Stimulated activated CD8-positive, alpha-beta memory T cell treated with anti-CD3 and anti-CD28 coated beads, Interleukin-7, amount 100 ng/mL, for 1 hour (primary cell): ENCODE data around the gene NAXD.
"Not testable (repeated sequence)": the region's sequence is repeated elsewhere in the genome, so short reads cannot be mapped to it uniquely, and the experiment has no call there.

ENCODE experiments used
- DNase-seq, 2 donors: peaks; one replicate each; pipeline ENCODE4 v3.0.0-alpha.2; 2020; ENCODE audit warnings: low read depth in 2 of 2

The NAXD gene

GRCh38 chr13:110628477-110628793 is 13.1 kb downstream of the NAXD start:
- DNase-seq = no peak

GRCh38 chr13:110628952-110629701 is 13.8 kb downstream of the NAXD start:
- no peak for DNase-seq

GRCh38 chr13:110629735-110630134 is 14.4 kb downstream of the NAXD start:
- no peak for DNase-seq

- no peak for DNase-seq
Observed at GRCh38 chr13:110630566-110631119, 15.3 kb downstream of the NAXD start.

- not testable (repeated sequence) for DNase-seq
Observed at GRCh38 chr13:110632255-110632654, 16.9 kb downstream of the NAXD start.

- DNase-seq = no peak
Observed at GRCh38 chr13:110633776-110634175, 18.4 kb downstream of the NAXD start.

GRCh38 chr13:110634558-110634957 is 19.2 kb downstream of the NAXD start:
- no peak for DNase-seq

- no peak for DNase-seq
Observed at GRCh38 chr13:110635405-110636002, 20.2 kb downstream of the NAXD start.

- DNase-seq = no peak
Observed at GRCh38 chr13:110636053-110636475, 20.7 kb downstream of the NAXD start.

GRCh38 chr13:110636701-110637201 is 21.4 kb downstream of the NAXD start:
- DNase-seq = no peak

GRCh38 chr13:110637275-110637674 is 21.9 kb downstream of the NAXD start:
- DNase-seq = no peak

- DNase-seq = no peak
Observed at GRCh38 chr13:110637747-110638146, 22.4 kb downstream of the NAXD start.

GRCh38 chr13:110638257-110638656 is 22.9 kb downstream of the NAXD start:
- DNase-seq = no peak

- DNase-seq = no peak
Observed at GRCh38 chr13:110638814-110639806, 23.8 kb downstream of the NAXD start.

GRCh38 chr13:110639935-110640334 is 24.6 kb downstream of the NAXD start:
- no peak for DNase-seq

GRCh38 chr13:110640591-110641029 is 25.3 kb downstream of the NAXD start:
- no peak for DNase-seq

GRCh38 chr13:110641055-110642015 is 26.0 kb downstream of the NAXD start:
- no peak for DNase-seq

GRCh38 chr13:110642291-110642981 is 27.1 kb downstream of the NAXD start:
- no peak for DNase-seq

GRCh38 chr13:110643324-110643723 is 28.0 kb downstream of the NAXD start:
- no peak for DNase-seq
